ENCODE results near the gene RERG. TPM values are rescaled to one million over a fixed set of nuclear protein-coding genes. Genes with fewer than 3 reads are reported as not detected.

Gene RERG
- polyA plus RNA-seq, 1 experiment, result not detected

DNA sequence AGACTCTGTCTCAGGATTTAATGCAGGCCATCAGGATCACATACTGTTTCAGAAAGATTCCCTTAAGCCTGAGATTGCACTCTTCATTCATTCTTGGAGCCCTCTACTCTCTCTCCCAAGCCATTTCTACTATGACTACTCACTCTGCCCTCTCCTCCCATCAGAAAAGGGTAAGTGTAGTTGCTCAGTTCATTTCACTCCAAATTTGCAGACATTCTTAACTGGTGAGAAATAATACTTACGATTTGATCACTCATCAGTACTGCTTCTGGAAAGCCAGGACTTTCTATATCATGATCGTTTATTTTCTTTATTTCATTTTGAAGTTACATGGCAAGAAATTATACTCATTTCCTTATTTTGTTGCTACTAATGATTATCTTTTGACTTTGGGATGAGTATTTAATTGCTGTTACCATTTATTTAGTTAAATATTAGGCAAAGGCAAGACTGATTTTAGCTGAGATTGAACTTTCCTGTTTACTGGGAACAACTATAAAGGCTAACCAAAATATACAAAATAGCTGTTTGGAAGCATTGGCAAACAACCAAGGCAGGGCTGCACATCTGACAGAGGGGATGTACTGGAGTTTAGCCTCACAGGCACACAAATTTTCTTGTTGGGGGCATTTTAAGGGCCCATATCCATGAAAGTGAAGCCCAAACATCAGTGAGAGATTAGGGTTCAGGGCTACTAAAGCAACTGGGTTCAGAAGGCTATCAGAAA is 4.1 kb upstream of the RERG start:
- H3K4me3 ChIP-seq (ENCODE audit: low read depth, low read length), result no peak overlapping the region
- TF ChIP-seq, protein P1, sequence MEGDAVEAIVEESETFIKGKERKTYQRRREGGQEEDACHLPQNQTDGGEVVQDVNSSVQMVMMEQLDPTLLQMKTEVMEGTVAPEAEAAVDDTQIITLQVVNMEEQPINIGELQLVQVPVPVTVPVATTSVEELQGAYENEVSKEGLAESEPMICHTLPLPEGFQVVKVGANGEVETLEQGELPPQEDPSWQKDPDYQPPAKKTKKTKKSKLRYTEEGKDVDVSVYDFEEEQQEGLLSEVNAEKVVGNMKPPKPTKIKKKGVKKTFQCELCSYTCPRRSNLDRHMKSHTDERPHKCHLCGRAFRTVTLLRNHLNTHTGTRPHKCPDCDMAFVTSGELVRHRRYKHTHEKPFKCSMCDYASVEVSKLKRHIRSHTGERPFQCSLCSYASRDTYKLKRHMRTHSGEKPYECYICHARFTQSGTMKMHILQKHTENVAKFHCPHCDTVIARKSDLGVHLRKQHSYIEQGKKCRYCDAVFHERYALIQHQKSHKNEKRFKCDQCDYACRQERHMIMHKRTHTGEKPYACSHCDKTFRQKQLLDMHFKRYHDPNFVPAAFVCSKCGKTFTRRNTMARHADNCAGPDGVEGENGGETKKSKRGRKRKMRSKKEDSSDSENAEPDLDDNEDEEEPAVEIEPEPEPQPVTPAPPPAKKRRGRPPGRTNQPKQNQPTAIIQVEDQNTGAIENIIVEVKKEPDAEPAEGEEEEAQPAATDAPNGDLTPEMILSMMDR (IDR thresholded peaks at IDR 0.05; ENCODE audit: insufficient read depth, low read depth, low read length), result no peak
- peaks cover 14% of the 10 kb centered on the region for H3K27me3 ChIP-seq (ENCODE audit: control insufficient read depth, insufficient read depth, low read length)
- CTCF ChIA-PET, result interaction anchor here (1.9 kb wide), 1 partner anchor 9 kb away, joined by 7 read pairs; no protein-coding TSS in a partner anchor
- no peak for DNase-seq (ENCODE audit: low read depth)
- H3K36me3 ChIP-seq (ENCODE audit: control insufficient read depth, insufficient read depth, low read length), result no peaks in the 10 kb centered on the region
- POLR2A ChIA-PET, result no interaction called here

- ChIA-PET CTCF (interaction anchor here (0.8 to 3.7 kb wide), 24 partner anchors 7 to 992 kb away, joined by 3 to 33 read pairs (median 6); partner anchors contain the start of gene SMCO3), POLR2A (no interaction called here)
- no peak for DNase-seq (ENCODE audit: low read depth)
- H3K36me3 ChIP-seq (ENCODE audit: control insufficient read depth, insufficient read depth, low read length), result no peaks in the 10 kb centered on the region
- TF ChIP-seq, protein P1 (IDR thresholded peaks at IDR 0.05; ENCODE audit: insufficient read depth, low read depth, low read length), result no peak
- H3K27me3 ChIP-seq (ENCODE audit: control insufficient read depth, insufficient read depth, low read length), result peaks cover 13% of the 10 kb centered on the region
- no peak overlapping the region for H3K4me3 ChIP-seq (ENCODE audit: low read depth, low read length)
Observed at GRCh38 chr12:15222219-15222618, 1.0 kb upstream of the RERG start.

- ChIA-PET CTCF (interaction anchor here (0.6 to 3.7 kb wide), 25 partner anchors 8 to 497 kb away, joined by 3 to 33 read pairs (median 5); no protein-coding TSS in a partner anchor), POLR2A (no interaction called here)
- no peaks in the 10 kb centered on the region for H3K36me3 ChIP-seq (ENCODE audit: control insufficient read depth, insufficient read depth, low read length)
- H3K27me3 ChIP-seq (ENCODE audit: control insufficient read depth, insufficient read depth, low read length), result peaks cover 15% of the 10 kb centered on the region
- TF ChIP-seq, protein P1 (IDR thresholded peaks at IDR 0.05; ENCODE audit: insufficient read depth, low read depth, low read length), result no peak
- no peak overlapping the region for H3K4me3 ChIP-seq (ENCODE audit: low read depth, low read length)
- DNase-seq (ENCODE audit: low read depth), result no peak
Observed at GRCh38 chr12:15220451-15220850, 766 bp downstream of the RERG start.

- CTCF ChIA-PET, result interaction anchor here (0.9 to 1.5 kb wide), 3 partner anchors 35 to 57 kb away, joined by 3 to 4 read pairs (median 3); no protein-coding TSS in a partner anchor
- Histone ChIP-seq H3K4me3 (ENCODE audit: low read depth, low read length) (no peak overlapping the region), H3K27me3 (ENCODE audit: control insufficient read depth, insufficient read depth, low read length) (peaks cover 15% of the 10 kb centered on the region), H3K36me3 (ENCODE audit: control insufficient read depth, insufficient read depth, low read length) (no peaks in the 10 kb centered on the region)
- TF ChIP-seq, protein P1 (IDR thresholded peaks at IDR 0.05; ENCODE audit: insufficient read depth, low read depth, low read length), result no peak
- POLR2A ChIA-PET, result no interaction called here
- no peak for DNase-seq (ENCODE audit: low read depth)
Observed at GRCh38 chr12:15218794-15219193, 2.4 kb downstream of the RERG start.

DNA sequence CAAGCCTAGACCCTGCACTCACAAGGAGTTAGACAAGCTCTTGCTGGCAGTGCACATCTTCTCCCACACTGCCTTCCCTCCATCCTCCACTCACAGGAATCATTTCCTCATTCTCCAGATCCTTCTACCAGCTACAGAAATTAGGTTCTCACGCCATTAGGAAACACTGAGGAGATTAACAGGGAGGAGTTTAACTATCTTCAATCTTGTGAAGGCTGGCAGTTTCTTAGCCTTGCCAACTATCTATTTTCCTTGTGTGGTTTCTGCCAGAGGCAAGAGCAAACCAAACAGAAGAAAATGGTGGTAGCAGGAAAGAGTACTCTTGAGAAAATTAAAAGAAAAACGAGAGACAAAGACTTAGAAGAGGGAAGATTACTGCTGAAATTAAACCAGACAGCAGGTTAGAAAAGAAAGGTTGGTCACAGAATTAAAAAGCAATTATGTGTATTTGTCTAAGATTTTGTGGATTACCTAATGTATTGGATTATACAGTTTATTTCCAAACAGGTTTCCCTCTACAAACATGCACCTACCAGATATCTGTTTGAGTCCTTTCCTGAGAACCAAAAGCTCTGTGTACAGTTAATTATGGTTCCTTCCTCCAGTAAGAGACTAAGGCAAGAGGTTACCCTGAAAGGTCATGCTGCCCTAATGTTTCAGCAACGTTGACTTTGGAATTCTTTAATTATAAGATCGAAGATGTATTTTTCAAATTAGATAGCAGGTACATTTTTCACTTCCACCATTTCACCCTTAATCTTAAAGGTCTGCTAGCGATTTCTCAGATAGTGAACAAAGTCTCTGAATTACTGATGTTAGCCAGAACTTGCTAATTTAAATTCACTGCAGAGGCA is 5.0 kb downstream of the RERG start:
- TF ChIP-seq, protein P1 (IDR thresholded peaks at IDR 0.05; ENCODE audit: insufficient read depth, low read depth, low read length), result no peak
- Histone ChIP-seq H3K36me3 (ENCODE audit: control insufficient read depth, insufficient read depth, low read length) (no peaks in the 10 kb centered on the region), H3K27me3 (ENCODE audit: control insufficient read depth, insufficient read depth, low read length) (peaks cover 6% of the 10 kb centered on the region), H3K4me3 (ENCODE audit: low read depth, low read length) (no peak overlapping the region)
- POLR2A ChIA-PET, result no interaction called here
- no peak for DNase-seq (ENCODE audit: low read depth)
- CTCF ChIA-PET, result interaction anchor here (1.1 to 1.8 kb wide), 2 partner anchors 10 to 66 kb away, joined by 3 to 7 read pairs; no protein-coding TSS in a partner anchor
